GM19463 (cell line): ENCODE results near the gene ADA.

Experiments
- ATAC-seq: cut with Tn5 transposase; IDR thresholded peaks from one replicate; pipeline ENCODE4 v1.9.1; 2021; ENCODE audit warnings: mild to moderate bottlenecking, moderate library complexity; ENCODE audit not compliant: unreplicated experiment

The ADA gene

DNA sequence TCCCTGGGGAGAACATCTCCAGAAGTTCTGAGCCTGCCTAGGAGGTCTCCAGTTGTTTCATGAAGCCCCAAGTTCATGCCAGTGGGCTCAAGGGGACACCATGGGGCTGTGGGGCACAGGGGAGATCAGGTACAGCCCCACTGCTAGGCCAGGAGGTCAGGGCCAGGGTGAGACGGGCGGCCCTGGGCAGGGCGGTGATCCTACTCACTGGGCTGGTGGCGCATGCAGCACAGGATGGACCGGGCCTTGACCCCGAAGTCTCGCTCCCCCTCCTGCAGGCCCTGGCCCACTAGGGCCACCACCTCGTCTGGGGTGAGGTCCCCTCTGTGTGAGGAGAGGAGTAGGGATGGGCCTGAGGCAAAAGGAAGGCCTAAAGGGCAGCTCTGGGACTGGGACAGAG is 26.1 kb downstream of the ADA start:
- no peak for ATAC-seq

DNA sequence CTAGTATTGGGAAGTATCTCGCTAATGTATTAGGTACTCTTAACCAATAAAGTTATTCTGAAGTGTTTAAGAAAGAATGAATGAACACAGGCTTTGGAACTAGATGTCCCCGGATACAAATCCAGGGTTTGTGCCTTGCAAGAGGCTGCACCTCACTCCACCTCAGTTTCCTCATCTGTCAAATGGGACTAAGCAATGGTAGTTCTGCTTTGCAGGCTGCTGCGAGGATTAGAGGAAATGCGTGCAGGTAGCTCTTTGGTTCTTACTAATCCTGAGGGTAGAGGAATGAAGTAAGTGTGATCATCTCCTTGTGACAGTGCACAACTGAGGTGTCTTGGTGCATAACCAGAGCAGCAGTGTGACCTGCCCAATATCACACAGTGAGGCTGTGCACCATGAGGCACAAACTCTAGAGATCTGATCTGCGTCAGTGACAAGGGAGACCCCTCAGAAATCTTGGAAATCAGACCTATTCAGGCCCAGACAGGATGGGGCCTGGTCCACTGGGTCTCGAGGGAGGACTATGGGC is 26.7 kb downstream of the ADA start:
- no peak for ATAC-seq

GRCh38 chr20:44624152-44624551 is 27.3 kb downstream of the ADA start:
- no peak for ATAC-seq

- no peak for ATAC-seq
Measured at GRCh38 chr20:44622501-44623270, 28.8 kb downstream of the ADA start.

DNA sequence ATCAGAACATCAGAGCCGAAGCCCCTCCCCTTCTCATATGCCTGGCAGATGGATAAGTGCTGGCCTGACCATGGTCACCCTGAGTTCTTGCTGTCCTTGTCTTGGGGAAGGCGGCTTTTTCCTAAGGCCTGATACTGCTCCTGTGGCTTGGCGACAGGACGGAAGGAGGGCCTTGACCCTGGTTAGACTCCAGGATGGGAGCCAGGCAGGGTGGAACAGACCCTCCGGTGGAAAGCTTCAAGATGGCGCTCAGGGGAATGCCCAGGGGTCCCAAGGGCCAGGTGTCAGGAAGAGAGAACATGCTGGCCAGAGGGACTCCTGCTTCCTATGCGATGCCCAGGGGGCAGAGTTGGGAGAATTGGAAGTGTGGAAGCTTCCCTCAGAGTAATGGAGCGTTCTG is 29.6 kb downstream of the ADA start:
- no peak for ATAC-seq

DNA sequence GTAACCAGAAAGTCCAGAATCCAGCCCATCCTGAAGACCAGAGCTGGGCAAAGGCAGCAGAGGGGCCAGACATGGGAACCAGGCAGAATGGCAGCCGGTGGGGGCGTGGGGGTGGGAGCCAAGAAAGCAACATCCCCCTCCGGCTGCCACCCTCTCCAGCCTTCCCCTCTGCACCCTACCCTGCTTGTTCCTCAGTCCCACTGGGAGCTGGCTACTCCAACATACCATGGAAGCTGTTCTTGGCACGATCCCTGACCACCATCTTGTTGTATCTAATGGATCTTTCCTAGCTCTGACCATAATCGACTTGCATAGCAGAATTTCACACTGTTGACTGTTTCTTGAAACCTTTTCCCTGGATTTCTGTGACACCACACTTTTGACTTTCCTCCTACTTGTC is 30.2 kb downstream of the ADA start:
- no peak for ATAC-seq

DNA sequence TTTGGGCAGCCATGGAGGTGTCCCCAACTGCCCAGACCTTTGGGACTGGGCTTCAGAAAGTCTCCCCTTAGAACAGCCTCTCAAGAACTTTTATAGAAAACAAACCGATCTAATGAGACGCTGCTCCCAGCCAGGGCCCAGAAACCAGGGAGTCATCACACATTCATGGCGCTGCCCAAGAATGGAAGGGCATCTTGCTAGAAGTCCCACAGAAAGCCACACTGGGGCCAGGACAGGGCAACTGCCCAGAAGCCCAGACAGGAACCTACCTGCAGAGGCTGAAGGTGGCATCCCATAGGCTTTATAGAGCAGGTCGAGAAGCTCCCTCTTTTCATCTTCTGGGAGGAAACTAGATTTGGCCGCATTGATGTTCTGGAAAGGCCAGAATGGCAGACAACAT is 31.5 kb downstream of the ADA start:
- no peak for ATAC-seq

DNA sequence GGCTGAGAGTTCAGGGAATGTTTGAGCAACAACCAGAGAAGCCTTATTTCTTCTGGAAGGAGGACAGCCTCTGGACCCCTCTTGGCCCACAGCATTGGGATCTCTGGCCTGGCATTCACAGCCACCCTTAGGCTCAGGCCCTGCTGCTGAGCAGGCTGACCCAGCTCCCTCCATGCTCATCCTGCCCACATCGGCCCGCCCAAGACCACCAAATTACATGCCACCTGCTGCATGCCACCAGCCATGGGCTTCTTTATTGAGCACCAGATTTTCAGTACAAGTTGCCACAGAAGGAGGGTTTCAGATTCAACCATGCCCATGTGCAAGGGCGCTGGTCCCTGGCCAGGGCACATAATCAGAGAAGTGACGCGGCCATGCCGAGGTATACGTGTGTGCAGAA is 32.2 kb downstream of the ADA start:
- ATAC-seq, result no peak

DNA sequence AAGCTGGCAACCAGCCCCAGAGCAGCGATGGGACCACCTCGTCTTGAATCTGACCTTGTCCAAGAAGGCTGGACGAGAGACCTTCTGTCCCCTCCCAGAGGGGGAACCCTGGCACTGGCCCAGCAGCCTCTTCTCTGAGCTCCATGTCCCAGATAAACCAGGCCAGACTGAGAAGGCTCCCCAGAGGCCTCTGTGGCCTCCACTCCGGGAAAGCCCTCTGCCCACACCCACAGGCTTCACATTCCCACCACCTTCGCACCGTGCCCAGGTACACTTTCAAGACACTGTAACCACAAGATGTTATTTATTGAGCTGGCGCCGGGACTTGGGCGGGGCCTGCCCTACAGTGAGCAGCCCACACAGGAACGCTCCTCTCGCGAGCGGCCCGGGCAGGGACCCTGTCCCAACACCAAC is 33.2 kb downstream of the ADA start:
- no peak for ATAC-seq

DNA sequence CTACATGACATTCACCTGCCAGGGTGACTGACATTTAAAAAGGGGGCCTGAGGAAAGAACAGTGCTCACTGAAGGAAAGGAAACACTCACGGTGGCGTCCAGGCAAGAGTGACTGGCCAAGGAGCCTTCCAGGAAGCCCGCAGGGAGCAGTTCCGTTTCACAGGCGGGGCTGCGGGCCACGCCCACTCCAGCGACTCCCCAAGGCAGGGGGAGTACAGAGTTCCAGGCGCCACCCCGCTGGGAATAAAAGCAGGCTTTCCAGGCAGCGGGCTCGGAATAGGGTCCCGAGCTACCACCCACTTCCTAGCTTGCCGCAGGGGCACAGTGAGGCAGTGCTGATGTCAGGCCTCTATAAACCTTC is 34.9 kb downstream of the ADA start:
- ATAC-seq, result no peak

DNA sequence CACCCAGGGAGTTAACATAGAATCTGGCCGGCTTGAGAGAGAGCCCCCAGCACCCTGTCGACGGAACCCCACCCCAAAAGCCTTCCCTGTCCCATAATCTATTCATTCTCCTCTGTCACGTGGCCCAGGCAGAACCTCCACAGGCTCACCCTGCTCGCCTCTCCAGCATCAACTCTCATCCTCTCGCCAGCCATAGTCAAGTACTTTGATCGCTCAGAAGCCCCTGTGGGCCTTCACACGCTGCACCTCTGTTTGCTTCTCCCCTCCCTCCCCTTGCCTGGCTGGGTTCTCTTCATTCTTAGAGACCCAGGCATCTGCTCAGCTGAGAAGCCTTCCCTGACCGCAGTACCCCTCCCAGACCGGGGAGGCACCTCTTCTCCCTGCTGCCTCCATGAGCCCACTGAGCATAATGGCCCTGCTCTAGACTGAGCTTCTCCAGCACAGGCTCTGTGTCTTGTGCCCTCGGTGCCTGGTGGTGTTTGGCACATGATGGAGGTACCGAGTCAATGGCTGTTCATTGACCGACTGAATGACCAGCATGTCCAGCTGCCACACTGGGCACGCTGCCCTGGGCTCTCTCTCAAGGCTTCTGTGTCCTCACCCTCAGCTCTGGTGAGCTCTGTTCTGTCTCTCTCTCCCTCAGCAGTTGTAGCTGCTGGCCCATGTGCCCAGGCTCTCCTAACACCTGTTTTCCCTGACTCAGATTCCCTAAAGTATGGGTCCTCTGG is 35.5 kb downstream of the ADA start:
- ATAC-seq, result no peak

GRCh38 chr20:44615169-44615791 is 36.2 kb downstream of the ADA start:
- no peak for ATAC-seq

GRCh38 chr20:44614525-44614924 is 37.0 kb downstream of the ADA start:
- no peak for ATAC-seq

DNA sequence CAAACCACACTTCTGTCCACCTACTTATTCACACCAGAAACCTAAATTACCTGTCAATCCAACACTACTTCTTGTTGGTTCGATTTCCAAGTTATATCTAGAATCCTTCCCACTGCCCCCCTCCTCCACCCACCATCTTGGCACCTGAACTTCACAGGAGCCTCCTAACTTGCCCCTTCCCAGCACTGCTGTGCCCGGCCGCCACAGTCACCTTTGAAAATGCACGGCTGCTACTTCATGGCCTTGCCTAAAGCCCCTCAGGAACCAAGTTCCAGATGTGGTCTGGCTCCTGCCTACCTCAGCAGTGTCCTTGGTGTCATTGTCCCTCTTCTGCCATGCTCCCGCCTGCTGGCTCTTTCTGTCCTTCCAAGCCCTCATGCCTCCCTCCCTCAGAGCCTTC is 37.9 kb downstream of the ADA start:
- ATAC-seq, result no peak

DNA sequence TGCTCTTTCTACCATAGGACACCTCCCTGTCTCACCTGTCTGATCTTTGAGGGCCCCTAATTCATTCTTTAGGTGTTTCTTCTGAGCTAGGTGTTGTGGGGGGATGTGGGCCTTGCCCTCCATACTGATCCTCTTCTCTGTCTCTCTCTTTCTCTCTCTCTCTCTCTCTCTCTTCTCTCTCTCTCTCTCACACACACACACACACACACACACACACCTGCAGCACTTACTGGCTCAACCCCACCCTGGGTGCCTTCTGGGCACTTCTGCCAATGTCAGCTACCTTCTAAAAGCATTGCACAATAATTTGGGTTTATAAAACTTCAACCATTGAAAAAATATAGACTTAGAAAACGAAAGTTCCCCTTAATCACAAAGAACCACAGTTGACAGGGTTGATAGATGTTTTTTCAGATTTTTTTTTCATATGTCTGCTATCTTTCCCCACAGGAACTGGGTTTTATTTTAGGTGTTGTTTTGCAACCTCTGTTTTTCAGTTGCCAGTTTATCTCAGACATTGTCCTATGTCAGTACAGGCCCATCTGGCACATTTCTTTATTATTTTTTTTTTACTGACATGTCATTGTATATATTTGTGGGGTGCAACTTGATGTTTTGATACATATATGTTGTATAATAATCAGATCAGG is 41.1 kb downstream of the ADA start:
- ATAC-seq, result no peak

GRCh38 chr20:44609516-44610312 is 41.8 kb downstream of the ADA start:
- peak; percentile 92 for ATAC-seq

DNA sequence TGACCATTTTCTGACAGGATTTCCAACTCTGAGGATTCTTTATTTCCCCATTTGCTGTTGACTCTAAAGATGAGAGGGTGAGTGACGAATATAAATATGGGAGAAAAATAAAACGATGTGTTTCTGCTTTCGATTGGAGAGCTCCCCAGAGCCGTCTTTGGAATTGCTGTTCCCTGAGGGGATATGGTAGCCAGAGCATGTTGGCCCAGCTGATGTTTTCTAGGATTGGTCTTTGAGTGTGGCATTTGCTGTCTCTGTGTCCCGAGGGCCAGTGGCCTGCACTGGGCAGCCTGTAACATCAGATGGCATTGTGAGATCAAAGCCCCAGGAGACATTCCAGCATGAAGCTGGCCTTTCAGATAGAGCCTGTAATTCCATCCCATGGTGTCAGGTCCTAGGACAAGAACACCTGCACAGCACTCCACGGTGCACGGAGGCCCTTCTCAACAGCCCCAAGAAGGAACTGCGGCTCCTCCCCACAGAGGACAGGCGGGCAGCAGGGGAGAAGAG is 42.4 kb downstream of the ADA start:
- ATAC-seq, result no peak

DNA sequence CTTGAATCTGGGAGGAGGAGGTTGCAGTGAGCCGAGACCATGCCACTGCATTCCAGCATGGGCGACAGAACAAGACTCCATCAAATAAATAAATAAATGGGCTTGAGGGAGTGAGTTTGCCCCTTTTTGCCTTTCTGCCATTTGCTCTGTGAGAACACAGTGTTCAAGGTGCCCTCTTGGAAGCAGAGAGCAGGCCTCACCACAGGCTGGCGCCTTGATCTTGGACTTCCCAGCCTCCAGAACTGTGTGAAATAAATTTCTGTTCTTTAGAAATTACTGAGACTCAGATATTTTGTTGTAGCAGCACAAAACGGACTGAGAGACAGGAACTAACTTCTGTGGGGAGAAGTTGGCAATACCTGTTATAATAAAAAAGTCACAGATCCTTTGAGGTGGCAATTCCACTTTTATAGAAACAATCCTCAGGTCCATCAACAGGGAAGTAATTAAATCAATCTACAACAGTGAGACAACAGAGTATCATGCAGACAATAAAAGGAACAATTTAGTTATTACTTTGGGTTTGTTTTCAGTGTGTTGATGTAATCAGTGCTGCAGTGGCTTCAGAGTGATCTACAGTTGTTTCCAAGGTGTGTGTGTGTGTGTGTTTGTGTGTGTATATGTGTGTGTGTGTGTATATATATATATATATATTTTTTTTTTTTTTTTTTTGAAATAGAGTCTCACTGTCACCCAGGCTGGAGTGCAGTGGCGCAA is 44.6 kb downstream of the ADA start:
- ATAC-seq, result no peak

GRCh38 chr20:44603327-44603726 is 48.2 kb downstream of the ADA start:
- ATAC-seq, result no peak

GRCh38 chr20:44601801-44602204 is 49.7 kb downstream of the ADA start:
- ATAC-seq, result no peak
